Caco-2 (cell line): ENCODE results near the gene KCNJ8. TPM values are rescaled to one million over a fixed set of nuclear protein-coding genes. Genes with fewer than 3 reads are reported as not detected.
A peak's percentile ranks its signal among the peaks of the same experiment; 100 is the strongest.

Experiments used
- BruUV-seq: library from RNA; stranded (reverse); fragments of 400-500 nt; replicated peaks from 2 replicates; lab custom pipeline; 2021; lab: Mats Ljungman, UMichigan
- CTCF ChIA-PET: fragments of 300-600 bp; sonication (Branson Sonifier 250); formaldehyde crosslinking; loops from one replicate; lab custom pipeline; 2022; ENCODE audit warnings: antibody characterized with exemption; lab: Charles Lee
- POLR2A ChIA-PET: fragments of 300-600 bp; sonication (Branson Sonifier 250); formaldehyde crosslinking; loops from one replicate; lab custom pipeline; 2022; ENCODE audit warnings: antibody characterized with exemption; lab: Charles Lee
- DNase-seq, 2 experiments: peaks; one replicate each; pipeline versions ENCODE4 v3.0.0 to v3.0.0-alpha.2; 2020 to 2022
- H3K27me3 ChIP-seq: replicated peaks from 2 replicates; pipeline ENCODE4 v1.6.0; 2011; ENCODE audit warnings: low read length; ENCODE audit not compliant: control insufficient read depth, insufficient read depth
- H3K36me3 ChIP-seq: 2 replicates; pipeline ENCODE4 v1.5.1; 2011; ENCODE audit warnings: low read length; ENCODE audit not compliant: control insufficient read depth, insufficient read depth
- H3K4me1 ChIP-seq: fragments of 250-450 bp; sonication (Bioruptor Pico); 2 replicates; pipeline ENCODE4 v1.5.1; 2020; ENCODE audit warnings: mild to moderate bottlenecking
- H3K4me3 ChIP-seq: 2 replicates; pipeline ENCODE4 v1.5.1; 2011; ENCODE audit warnings: low read depth, mild to moderate bottlenecking, control low read depth, low read length
- H3K9me3 ChIP-seq: fragments of 250-450 bp; sonication (Bioruptor Pico); 2 replicates; pipeline ENCODE4 v1.5.1; 2020; ENCODE audit warnings: mild to moderate bottlenecking, moderate library complexity
- H3K27ac Mint-ChIP-seq: one replicate; pipeline ENCODE4 v1.8.0; 2022; ENCODE audit warnings: mixed read lengths; ENCODE audit not compliant: unreplicated experiment
- H3K27me3 Mint-ChIP-seq: one replicate; pipeline ENCODE4 v1.8.0; 2022; ENCODE audit warnings: mixed read lengths; ENCODE audit not compliant: insufficient read depth, unreplicated experiment
- H3K36me3 Mint-ChIP-seq: one replicate; pipeline ENCODE4 v1.8.0; 2022; ENCODE audit warnings: mild to moderate bottlenecking, mixed read lengths; ENCODE audit not compliant: insufficient read depth, unreplicated experiment
- H3K4me1 Mint-ChIP-seq: one replicate; pipeline ENCODE4 v1.8.0; 2022; ENCODE audit warnings: low read depth, mixed read lengths; ENCODE audit not compliant: unreplicated experiment
- H3K4me3 Mint-ChIP-seq: one replicate; pipeline ENCODE4 v1.8.0; 2022; ENCODE audit warnings: mild to moderate bottlenecking, moderate library complexity, mixed read lengths; ENCODE audit not compliant: unreplicated experiment
- H3K9me3 Mint-ChIP-seq: one replicate; pipeline ENCODE4 v1.8.0; 2022; ENCODE audit warnings: mixed read lengths; ENCODE audit not compliant: unreplicated experiment
- intact Hi-C: fragments of 100-400 bp; cut with micrococcal nuclease; formaldehyde crosslinking; loops from one replicate; pipeline ENCODE4 v1.10.0; 2022; ENCODE audit not compliant: unreplicated experiment
- total RNA-seq: library from RNA; stranded (reverse); gene quantifications from 2 replicates; pipeline ENCODE4 v1.2.3, GENCODE V29; 2022
- TF ChIP-seq, protein P1 (sequence below), 2 experiments: fragments of 200-600 bp in 1 of 2; IDR thresholded peaks; 1 replicate in 1 of 2; 2 replicates in 1 of 2; pipeline versions ENCODE4 v1.5.1 to v1.8.0; 2011 to 2022; ENCODE audit warnings: antibody characterized with exemption in 1 of 2, control low read depth in 1 of 2, inconsistent platforms in 1 of 2, low read depth in 1 of 2, low read length in 1 of 2, mild to moderate bottlenecking in 1 of 2, moderate library complexity in 1 of 2; ENCODE audit not compliant: insufficient read depth in 1 of 2, severe bottlenecking in 1 of 2, unreplicated experiment in 1 of 2

The KCNJ8 gene
- total RNA-seq, 1 experiment from 2014 or later: 88.7 TPM

DNA sequence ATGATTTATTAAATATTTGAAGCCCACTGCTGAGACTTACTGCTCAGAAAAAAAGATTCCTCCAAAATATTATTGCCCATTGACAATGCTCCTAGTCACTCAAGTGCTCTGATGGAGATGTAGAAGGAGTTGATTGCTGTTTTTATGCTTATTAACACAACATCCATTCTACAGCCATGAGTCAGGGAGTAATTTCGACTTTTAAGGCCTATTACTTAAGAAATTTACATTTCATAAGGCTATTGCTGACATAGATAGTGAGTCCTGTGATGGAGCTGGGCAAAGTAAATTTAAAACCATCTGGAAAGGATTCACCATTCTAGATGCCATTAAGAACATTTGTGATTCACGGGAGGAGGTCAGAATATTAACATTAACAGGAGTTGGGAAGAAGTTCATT, 5.2 kb downstream of the KCNJ8 start:
- POLR2A ChIA-PET: no interaction called here
- no peak overlapping the region for H3K4me3 Mint-ChIP-seq
- no TSS peak for BruUV-seq
- Histone ChIP-seq H3K4me1 (peaks cover 22% of the 10 kb centered on the region), H3K9me3 (no peaks in the 10 kb centered on the region), H3K36me3 (peaks cover 2% of the 10 kb centered on the region; the same call in 1 of the 2 replicates), H3K27me3 (no peaks in the 10 kb centered on the region), H3K4me3 (no peak overlapping the region)
- H3K27me3 Mint-ChIP-seq: no peaks in the 10 kb centered on the region
- TF ChIP-seq, protein P1, sequence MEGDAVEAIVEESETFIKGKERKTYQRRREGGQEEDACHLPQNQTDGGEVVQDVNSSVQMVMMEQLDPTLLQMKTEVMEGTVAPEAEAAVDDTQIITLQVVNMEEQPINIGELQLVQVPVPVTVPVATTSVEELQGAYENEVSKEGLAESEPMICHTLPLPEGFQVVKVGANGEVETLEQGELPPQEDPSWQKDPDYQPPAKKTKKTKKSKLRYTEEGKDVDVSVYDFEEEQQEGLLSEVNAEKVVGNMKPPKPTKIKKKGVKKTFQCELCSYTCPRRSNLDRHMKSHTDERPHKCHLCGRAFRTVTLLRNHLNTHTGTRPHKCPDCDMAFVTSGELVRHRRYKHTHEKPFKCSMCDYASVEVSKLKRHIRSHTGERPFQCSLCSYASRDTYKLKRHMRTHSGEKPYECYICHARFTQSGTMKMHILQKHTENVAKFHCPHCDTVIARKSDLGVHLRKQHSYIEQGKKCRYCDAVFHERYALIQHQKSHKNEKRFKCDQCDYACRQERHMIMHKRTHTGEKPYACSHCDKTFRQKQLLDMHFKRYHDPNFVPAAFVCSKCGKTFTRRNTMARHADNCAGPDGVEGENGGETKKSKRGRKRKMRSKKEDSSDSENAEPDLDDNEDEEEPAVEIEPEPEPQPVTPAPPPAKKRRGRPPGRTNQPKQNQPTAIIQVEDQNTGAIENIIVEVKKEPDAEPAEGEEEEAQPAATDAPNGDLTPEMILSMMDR (IDR thresholded peaks at IDR 0.05; ENCODE audit: insufficient read depth in 1 of 2, low read depth in 1 of 2, low read length in 1 of 2, severe bottlenecking in 1 of 2, unreplicated experiment in 1 of 2): no peak
- no peak for DNase-seq
- H3K27ac Mint-ChIP-seq: no peak overlapping the region
- peaks cover 93% of the 10 kb centered on the region for H3K36me3 Mint-ChIP-seq
- no peaks in the 10 kb centered on the region for H3K9me3 Mint-ChIP-seq
- intact Hi-C loops: no loop called here
- CTCF ChIA-PET: no interaction called here
- peaks cover 31% of the 10 kb centered on the region for H3K4me1 Mint-ChIP-seq

GRCh38 chr12:21766403-21766802, 8.1 kb downstream of the KCNJ8 start:
- Histone ChIP-seq H3K4me1 (peaks cover 28% of the 10 kb centered on the region), H3K9me3 (no peaks in the 10 kb centered on the region), H3K4me3 (no peak overlapping the region), H3K36me3 (0 out of 2 replicates have a peak, but pooled peaks cover 2% of the 10 kb centered on the region), H3K27me3 (no peaks in the 10 kb centered on the region)
- TF ChIP-seq, protein P1 (IDR thresholded peaks at IDR 0.05; ENCODE audit: insufficient read depth in 1 of 2, low read depth in 1 of 2, low read length in 1 of 2, severe bottlenecking in 1 of 2, unreplicated experiment in 1 of 2): no peak
- H3K4me3 Mint-ChIP-seq: no peak overlapping the region
- CTCF ChIA-PET: no interaction called here
- no peaks in the 10 kb centered on the region for H3K27me3 Mint-ChIP-seq
- intact Hi-C loops: no loop called here
- H3K27ac Mint-ChIP-seq: peak overlapping the region; percentile 73
- peaks cover 46% of the 10 kb centered on the region for H3K4me1 Mint-ChIP-seq
- DNase-seq: no peak
- POLR2A ChIA-PET: interaction anchor here (0.6 kb wide), 1 partner anchor 138 kb away, joined by 4 read pairs; no protein-coding TSS in a partner anchor
- BruUV-seq: no TSS peak
- H3K36me3 Mint-ChIP-seq: peaks cover 76% of the 10 kb centered on the region
- H3K9me3 Mint-ChIP-seq: no peaks in the 10 kb centered on the region

DNA sequence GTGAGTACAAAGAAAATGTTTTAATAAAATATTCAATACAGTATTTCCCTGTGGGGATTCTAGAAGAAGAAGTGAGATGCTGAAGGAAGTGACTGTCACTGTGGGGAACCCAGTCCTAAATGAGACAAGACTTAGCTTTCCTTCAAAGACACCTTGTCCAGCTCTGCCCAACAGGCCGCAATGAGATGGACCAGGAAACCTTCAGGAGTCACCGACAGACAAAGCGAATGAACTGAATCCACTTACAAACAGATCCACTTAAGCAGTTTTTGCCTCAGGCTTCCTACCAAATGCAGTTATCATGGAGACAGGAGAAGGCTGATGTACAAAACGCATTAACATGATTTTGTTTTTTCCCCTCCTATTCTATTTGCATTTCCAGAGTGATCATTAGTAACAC, 9.6 kb downstream of the KCNJ8 start:
- Mint-ChIP-seq H3K4me1 (peaks cover 40% of the 10 kb centered on the region), H3K36me3 (peaks cover 61% of the 10 kb centered on the region), H3K27me3 (no peaks in the 10 kb centered on the region), H3K4me3 (no peak overlapping the region), H3K9me3 (peaks cover 2% of the 10 kb centered on the region), H3K27ac (peak overlapping the region; percentile 47)
- Histone ChIP-seq H3K36me3 (0 out of 2 replicates have a peak, but pooled peaks cover 2% of the 10 kb centered on the region), H3K27me3 (no peaks in the 10 kb centered on the region), H3K4me3 (no peak overlapping the region), H3K9me3 (no peaks in the 10 kb centered on the region), H3K4me1 (peaks cover 28% of the 10 kb centered on the region)
- intact Hi-C loops: no loop called here
- BruUV-seq: no TSS peak
- CTCF ChIA-PET: interaction anchor here (0.6 to 1.1 kb wide), 4 partner anchors 9 to 225 kb away, joined by 3 to 4 read pairs (median 4); partner anchors contain the start of gene KCNJ8
- TF ChIP-seq, protein P1 (IDR thresholded peaks at IDR 0.05; ENCODE audit: insufficient read depth in 1 of 2, low read depth in 1 of 2, low read length in 1 of 2, severe bottlenecking in 1 of 2, unreplicated experiment in 1 of 2): no peak
- DNase-seq: no peak
- POLR2A ChIA-PET: interaction anchor here (1.2 to 1.5 kb wide), 2 partner anchors 8 to 10 kb away, joined by 3 to 4 read pairs; partner anchors contain the start of gene KCNJ8
